ENCODE measurements around the gene PNMA8A.
"Not testable (repeated sequence)": the region's sequence is repeated elsewhere in the genome, so short reads cannot be mapped to it uniquely, and the experiment has no call there.

Gene PNMA8A

GRCh38 chr19:46454244-46454643 lies 17.1 kb downstream of the PNMA8A start:
- no peak overlapping the region for H3K4me3 ChIP-seq (ENCODE audit: low read length)
- peaks cover 3% of the 10 kb centered on the region for H3K4me1 ChIP-seq (ENCODE audit: control insufficient read depth, insufficient read depth, low read length)
- no peak overlapping the region for H3K9ac ChIP-seq (ENCODE audit: low read length)
- H3K9me3 ChIP-seq (ENCODE audit: control insufficient read depth, low read length), result no peaks in the 10 kb centered on the region
- peaks cover 3% of the 10 kb centered on the region for H3K27me3 ChIP-seq (ENCODE audit: control insufficient read depth, insufficient read depth, low read length)
- H3K36me3 ChIP-seq (ENCODE audit: control insufficient read depth, insufficient read depth, low read length), result no peaks in the 10 kb centered on the region

- H3K4me3 ChIP-seq (ENCODE audit: low read length), result no peak overlapping the region
- no peak overlapping the region for H3K9ac ChIP-seq (ENCODE audit: low read length)
- peaks cover 3% of the 10 kb centered on the region for H3K4me1 ChIP-seq (ENCODE audit: control insufficient read depth, insufficient read depth, low read length)
- peaks cover 3% of the 10 kb centered on the region for H3K27me3 ChIP-seq (ENCODE audit: control insufficient read depth, insufficient read depth, low read length)
- H3K9me3 ChIP-seq (ENCODE audit: control insufficient read depth, low read length), result no peaks in the 10 kb centered on the region
- H3K36me3 ChIP-seq (ENCODE audit: control insufficient read depth, insufficient read depth, low read length), result no peaks in the 10 kb centered on the region
Observed at GRCh38 chr19:46453661-46454060, 17.7 kb downstream of the PNMA8A start.

- Histone ChIP-seq H3K4me1 (ENCODE audit: control insufficient read depth, insufficient read depth, low read length) (peaks cover 3% of the 10 kb centered on the region), H3K27me3 (ENCODE audit: control insufficient read depth, insufficient read depth, low read length) (peaks cover 2% of the 10 kb centered on the region), H3K36me3 (ENCODE audit: control insufficient read depth, insufficient read depth, low read length) (no peaks in the 10 kb centered on the region), H3K9ac (ENCODE audit: low read length) (no peak overlapping the region), H3K9me3 (ENCODE audit: control insufficient read depth, low read length) (no peaks in the 10 kb centered on the region), H3K4me3 (ENCODE audit: low read length) (no peak overlapping the region)
Observed at GRCh38 chr19:46452186-46452585, 19.2 kb downstream of the PNMA8A start.

GRCh38 chr19:46451352-46451751 lies 20.0 kb downstream of the PNMA8A start:
- no peak overlapping the region for H3K4me3 ChIP-seq (ENCODE audit: low read length)
- H3K4me1 ChIP-seq (ENCODE audit: control insufficient read depth, insufficient read depth, low read length), result peaks cover under 1% of the 10 kb centered on the region
- H3K27me3 ChIP-seq (ENCODE audit: control insufficient read depth, insufficient read depth, low read length), result no peaks in the 10 kb centered on the region
- H3K36me3 ChIP-seq (ENCODE audit: control insufficient read depth, insufficient read depth, low read length), result no peaks in the 10 kb centered on the region
- H3K9ac ChIP-seq (ENCODE audit: low read length), result no peak overlapping the region
- H3K9me3 ChIP-seq (ENCODE audit: control insufficient read depth, low read length), result no peaks in the 10 kb centered on the region

- Histone ChIP-seq H3K27me3 (ENCODE audit: control insufficient read depth, insufficient read depth, low read length) (no peaks in the 10 kb centered on the region), H3K4me1 (ENCODE audit: control insufficient read depth, insufficient read depth, low read length) (no peaks in the 10 kb centered on the region), H3K9ac (ENCODE audit: low read length) (no peak overlapping the region), H3K4me3 (ENCODE audit: low read length) (no peak overlapping the region), H3K9me3 (ENCODE audit: control insufficient read depth, low read length) (no peaks in the 10 kb centered on the region), H3K36me3 (ENCODE audit: control insufficient read depth, insufficient read depth, low read length) (no peaks in the 10 kb centered on the region)
Observed at GRCh38 chr19:46450737-46451136, 20.6 kb downstream of the PNMA8A start.

- H3K9me3 ChIP-seq (ENCODE audit: control insufficient read depth, low read length), result no peaks in the 10 kb centered on the region
- no peaks in the 10 kb centered on the region for H3K27me3 ChIP-seq (ENCODE audit: control insufficient read depth, insufficient read depth, low read length)
- no peaks in the 10 kb centered on the region for H3K4me1 ChIP-seq (ENCODE audit: control insufficient read depth, insufficient read depth, low read length)
- H3K4me3 ChIP-seq (ENCODE audit: low read length), result no peak overlapping the region
- no peak overlapping the region for H3K9ac ChIP-seq (ENCODE audit: low read length)
- H3K36me3 ChIP-seq (ENCODE audit: control insufficient read depth, insufficient read depth, low read length), result no peaks in the 10 kb centered on the region
Observed at GRCh38 chr19:46449228-46449627, 22.1 kb downstream of the PNMA8A start.

DNA sequence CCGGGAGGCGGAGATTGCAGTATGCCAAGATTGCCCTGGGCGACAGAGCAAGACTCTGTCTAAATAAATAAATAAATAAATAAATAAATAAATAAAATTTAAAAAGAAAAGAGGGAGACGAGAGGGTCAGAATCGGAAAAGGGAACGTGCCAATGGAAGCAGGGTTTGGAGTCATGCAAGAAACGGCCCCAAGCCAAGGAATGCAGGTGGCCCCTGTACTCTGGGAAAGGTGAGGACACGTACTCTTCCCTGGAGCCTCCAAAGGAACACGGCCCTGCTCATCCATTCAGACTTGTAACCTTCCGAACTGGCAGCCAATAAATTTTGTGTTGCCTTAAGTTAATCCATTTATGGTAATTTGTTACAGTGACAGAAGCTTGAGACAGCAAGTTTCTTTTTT lies 22.8 kb downstream of the PNMA8A start:
- no peaks in the 10 kb centered on the region for H3K9me3 ChIP-seq (ENCODE audit: control insufficient read depth, low read length)
- H3K9ac ChIP-seq (ENCODE audit: low read length), result no peak overlapping the region
- no peaks in the 10 kb centered on the region for H3K4me1 ChIP-seq (ENCODE audit: control insufficient read depth, insufficient read depth, low read length)
- H3K4me3 ChIP-seq (ENCODE audit: low read length), result no peak overlapping the region
- no peaks in the 10 kb centered on the region for H3K36me3 ChIP-seq (ENCODE audit: control insufficient read depth, insufficient read depth, low read length)
- no peaks in the 10 kb centered on the region for H3K27me3 ChIP-seq (ENCODE audit: control insufficient read depth, insufficient read depth, low read length)

DNA sequence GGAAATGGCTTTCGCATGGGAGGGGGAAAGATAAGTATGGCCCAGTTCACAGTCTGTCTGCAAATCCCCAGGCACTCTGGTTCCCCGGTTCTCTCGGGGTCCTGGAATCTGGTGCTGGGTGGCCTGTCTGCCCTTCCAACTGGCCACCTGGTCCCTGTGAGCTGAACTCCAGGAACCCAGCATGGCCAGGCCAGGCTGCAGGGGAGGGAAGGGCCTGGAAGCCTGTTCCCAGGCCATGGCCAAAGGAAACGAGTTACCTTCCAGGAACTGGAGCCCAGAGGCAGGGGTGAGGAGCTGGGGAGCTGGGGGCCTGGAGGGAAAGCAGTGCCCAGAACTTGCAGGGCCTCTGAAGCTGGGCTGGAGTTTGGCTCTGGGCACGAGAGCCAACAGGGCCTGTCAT lies 23.5 kb downstream of the PNMA8A start:
- Histone ChIP-seq H3K4me3 (ENCODE audit: low read length) (no peak overlapping the region), H3K36me3 (ENCODE audit: control insufficient read depth, insufficient read depth, low read length) (no peaks in the 10 kb centered on the region), H3K9me3 (ENCODE audit: control insufficient read depth, low read length) (no peaks in the 10 kb centered on the region), H3K9ac (ENCODE audit: low read length) (no peak overlapping the region), H3K4me1 (ENCODE audit: control insufficient read depth, insufficient read depth, low read length) (no peaks in the 10 kb centered on the region), H3K27me3 (ENCODE audit: control insufficient read depth, insufficient read depth, low read length) (no peaks in the 10 kb centered on the region)

DNA sequence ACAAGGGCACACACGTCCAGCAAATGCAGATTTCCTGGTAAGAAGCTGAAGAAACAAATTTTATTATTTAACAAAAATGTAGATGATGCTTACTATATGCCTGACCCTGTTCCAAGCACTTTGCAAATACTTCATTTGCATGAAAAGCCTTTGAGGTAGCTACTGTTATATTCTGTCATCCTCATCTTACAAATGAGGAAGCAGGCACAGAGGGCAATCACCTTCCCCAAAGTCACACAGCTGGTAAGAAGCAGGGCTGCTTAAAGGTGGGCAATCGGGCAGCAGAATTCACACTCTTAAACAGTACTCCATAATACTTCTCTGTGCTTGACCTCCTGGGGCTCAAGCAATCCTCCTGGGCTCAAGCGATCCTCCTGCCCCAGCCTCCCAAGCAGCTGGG lies 24.4 kb downstream of the PNMA8A start:
- Histone ChIP-seq H3K36me3 (ENCODE audit: control insufficient read depth, insufficient read depth, low read length) (no peaks in the 10 kb centered on the region), H3K4me3 (ENCODE audit: low read length) (no peak overlapping the region), H3K9ac (ENCODE audit: low read length) (no peak overlapping the region), H3K27me3 (ENCODE audit: control insufficient read depth, insufficient read depth, low read length) (no peaks in the 10 kb centered on the region), H3K9me3 (ENCODE audit: control insufficient read depth, low read length) (no peaks in the 10 kb centered on the region), H3K4me1 (ENCODE audit: control insufficient read depth, insufficient read depth, low read length) (no peaks in the 10 kb centered on the region)

- Histone ChIP-seq H3K9ac (ENCODE audit: low read length) (no peak overlapping the region), H3K4me1 (ENCODE audit: control insufficient read depth, insufficient read depth, low read length) (no peaks in the 10 kb centered on the region), H3K4me3 (ENCODE audit: low read length) (no peak overlapping the region), H3K27me3 (ENCODE audit: control insufficient read depth, insufficient read depth, low read length) (no peaks in the 10 kb centered on the region), H3K9me3 (ENCODE audit: control insufficient read depth, low read length) (no peaks in the 10 kb centered on the region), H3K36me3 (ENCODE audit: control insufficient read depth, insufficient read depth, low read length) (no peaks in the 10 kb centered on the region)
Observed at GRCh38 chr19:46446021-46446420, 25.3 kb downstream of the PNMA8A start.

DNA sequence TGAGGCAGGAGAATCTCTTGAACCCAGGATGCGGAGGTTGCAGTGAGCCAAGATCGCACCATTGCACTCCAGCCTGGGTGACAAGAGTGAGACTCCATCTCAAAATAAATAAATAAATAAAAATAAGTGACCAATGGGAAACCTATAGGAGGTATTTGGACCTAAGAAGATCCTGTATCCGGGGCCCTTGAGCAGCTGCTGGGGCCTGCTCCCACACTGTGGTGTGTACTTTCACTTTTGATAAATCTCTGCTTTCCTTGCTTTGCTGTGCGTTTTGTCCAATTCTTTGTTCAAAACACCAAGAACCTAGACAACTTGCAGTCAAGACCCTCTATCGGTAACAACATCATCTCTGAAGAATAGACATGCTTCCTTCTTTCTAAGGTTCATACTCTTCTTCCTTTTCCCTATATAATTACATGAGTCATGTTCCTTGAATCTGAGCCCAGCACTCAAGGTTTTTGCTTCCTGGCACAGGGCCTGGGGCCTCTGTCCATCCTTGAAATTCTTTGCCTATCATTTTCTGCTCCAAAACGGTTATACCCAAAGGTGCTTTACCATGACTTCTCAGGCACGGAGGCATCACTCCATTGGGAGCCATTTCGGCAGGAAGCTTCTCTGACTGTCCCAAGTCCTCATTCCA lies 28.4 kb downstream of the PNMA8A start:
- H3K27me3 ChIP-seq (ENCODE audit: control insufficient read depth, insufficient read depth, low read length), result no peaks in the 10 kb centered on the region
- H3K9ac ChIP-seq (ENCODE audit: low read length), result no peak overlapping the region
- H3K36me3 ChIP-seq (ENCODE audit: control insufficient read depth, insufficient read depth, low read length), result no peaks in the 10 kb centered on the region
- H3K4me1 ChIP-seq (ENCODE audit: control insufficient read depth, insufficient read depth, low read length), result no peaks in the 10 kb centered on the region
- no peak overlapping the region for H3K4me3 ChIP-seq (ENCODE audit: low read length)
- no peaks in the 10 kb centered on the region for H3K9me3 ChIP-seq (ENCODE audit: control insufficient read depth, low read length)

GRCh38 chr19:46441866-46442265 lies 29.5 kb downstream of the PNMA8A start:
- no peaks in the 10 kb centered on the region for H3K36me3 ChIP-seq (ENCODE audit: control insufficient read depth, insufficient read depth, low read length)
- H3K27me3 ChIP-seq (ENCODE audit: control insufficient read depth, insufficient read depth, low read length), result no peaks in the 10 kb centered on the region
- H3K9me3 ChIP-seq (ENCODE audit: control insufficient read depth, low read length), result no peaks in the 10 kb centered on the region
- H3K9ac ChIP-seq (ENCODE audit: low read length), result no peak overlapping the region
- H3K4me1 ChIP-seq (ENCODE audit: control insufficient read depth, insufficient read depth, low read length), result no peaks in the 10 kb centered on the region
- no peak overlapping the region for H3K4me3 ChIP-seq (ENCODE audit: low read length)

- not testable (repeated sequence) for H3K9ac ChIP-seq (ENCODE audit: low read length); H3K4me3 ChIP-seq (ENCODE audit: low read length); H3K36me3 ChIP-seq (ENCODE audit: control insufficient read depth, insufficient read depth, low read length); H3K9me3 ChIP-seq (ENCODE audit: control insufficient read depth, low read length); H3K4me1 ChIP-seq (ENCODE audit: control insufficient read depth, insufficient read depth, low read length); H3K27me3 ChIP-seq (ENCODE audit: control insufficient read depth, insufficient read depth, low read length)
Observed at GRCh38 chr19:46435689-46436088, 35.7 kb downstream of the PNMA8A start.

Data from mucosa of stomach (tissue), 1 donor.